Stimulated activated naive CD4-positive, alpha-beta T cell treated with Interleukin-2 at 50 U/mL for 16 hours (primary cell): ENCODE measurements around the gene ADRA1B.

ENCODE experiments used
- DNase-seq: peaks from one replicate; lab custom pipeline; 2025; lab: John Stamatoyannopoulos, UW

The ADRA1B gene

GRCh38 chr5:160020266-160020770 is 104.0 kb downstream of the ADRA1B start:
- no peak for DNase-seq

DNA sequence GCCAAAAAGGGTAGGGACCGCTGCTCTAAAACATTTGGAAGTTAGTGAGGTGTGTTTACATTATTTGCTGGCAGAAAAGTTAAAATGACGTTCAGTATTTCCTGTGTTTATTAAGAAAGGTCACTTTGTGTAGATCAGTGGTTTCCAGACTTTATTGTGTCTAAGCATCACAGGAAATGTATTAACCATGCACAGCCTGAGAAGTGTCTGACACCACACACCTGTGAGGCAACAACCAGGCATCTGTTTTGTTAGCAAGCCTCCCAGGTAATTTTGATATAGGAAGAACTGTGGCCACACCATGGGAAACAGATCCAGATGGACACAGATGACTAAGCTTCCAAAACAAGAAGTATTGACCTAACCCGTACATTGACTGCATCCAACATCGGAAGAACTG is 104.7 kb downstream of the ADRA1B start:
- DNase-seq = no peak

DNA sequence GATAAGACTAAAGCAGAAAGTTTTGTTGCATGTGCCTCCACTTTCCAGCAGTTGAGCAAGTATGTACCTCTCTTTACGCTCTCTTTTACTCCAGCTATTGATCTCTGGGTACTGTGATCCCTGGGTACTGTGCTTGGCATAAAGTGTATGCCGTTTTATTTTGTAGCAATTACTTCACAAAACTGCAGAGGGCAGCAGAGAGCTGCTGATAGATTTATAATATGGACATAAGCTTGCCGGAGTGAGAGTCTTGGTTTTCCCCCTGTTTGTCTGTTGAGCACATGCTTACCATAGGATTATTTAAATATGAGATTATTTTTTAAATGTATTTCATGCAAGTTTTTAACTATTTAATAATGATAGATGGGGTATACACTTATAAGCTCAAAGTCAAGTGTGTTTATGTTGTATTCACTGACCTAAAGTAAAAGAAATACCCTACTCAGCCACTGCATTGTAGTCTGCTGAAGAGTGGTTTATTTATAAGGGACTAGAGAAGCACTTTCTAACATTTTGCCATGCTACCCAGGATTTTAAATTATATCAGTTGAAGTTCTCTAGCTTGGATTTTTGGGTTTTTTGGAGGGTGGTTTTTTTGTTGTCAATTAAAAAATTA is 105.7 kb downstream of the ADRA1B start:
- DNase-seq = peak; percentile 9
